ENCODE measurements around the gene CXCR6. TPM values are rescaled to one million over a fixed set of nuclear protein-coding genes. Genes with fewer than 3 reads are reported as not detected.

The CXCR6 gene
- total RNA-seq, 1 experiment from 2014 or later: not detected

- WGBS (ENCODE audit: extremely low coverage, insufficient read length, low lambda C conversion rate): no CpG with 5 or more reads among the region's 5 CpGs
- no peak for DNase-seq
- TF ChIP-seq CTCF (conservative IDR thresholded peaks at IDR 0.05): no peak
- H4K20me1 ChIP-seq (ENCODE audit: control insufficient read depth, insufficient read depth, insufficient read length): peaks cover 3% of the 10 kb centered on the region
- Mint-ChIP-seq H3K36me3 (ENCODE audit: insufficient read depth in 1 of 3, low read depth in 3 of 3) (peaks cover 17 to 76% (median 61%) of the 10 kb centered on the region in 3 experiments; a peak in 6 of 7 replicates), H3K4me1 (no peaks in the 10 kb centered on the region), H3K27ac (no peak overlapping the region), H3K4me3 (no peak overlapping the region), H3K9me3 (no peaks in the 10 kb centered on the region), H3K27me3 (ENCODE audit: low read depth) (no peaks in the 10 kb centered on the region)
- no peak overlapping the region for H3T11ph ChIP-seq (ENCODE audit: low read length)
- no peak overlapping the region for H2BK12ac ChIP-seq (ENCODE audit: insufficient read length, low read depth, low read length)
- no peak overlapping the region for H3K4ac ChIP-seq (ENCODE audit: low read depth, low read length)
- no peaks in the 10 kb centered on the region for H3K27me3 ChIP-seq (ENCODE audit: insufficient read depth, low read length)
- H2AK5ac ChIP-seq (ENCODE audit: insufficient read length, low read length): no peak overlapping the region
- no peak overlapping the region for H2BK15ac ChIP-seq (ENCODE audit: low read depth, low read length)
- no peaks in the 10 kb centered on the region for H3K23me2 ChIP-seq (ENCODE audit: insufficient read length, low read depth, low read length, poor library complexity, severe bottlenecking)
- no peak overlapping the region for H2BK120ac ChIP-seq (ENCODE audit: low read depth, low read length, poor library complexity, severe bottlenecking)
- no peak overlapping the region for H2BK20ac ChIP-seq (ENCODE audit: low read depth, low read length, poor library complexity, severe bottlenecking)
- no peak overlapping the region for H3K18ac ChIP-seq (ENCODE audit: insufficient read length, low read depth, low read length)
- H4K8ac ChIP-seq (replicated peaks; ENCODE audit: insufficient read length, low read depth, low read length): no peak overlapping the region
- H4K5ac ChIP-seq (ENCODE audit: insufficient read length, low read depth, low read length): no peak overlapping the region
- H3K27ac ChIP-seq (ENCODE audit: insufficient read length, low read depth, low read length): no peak overlapping the region
- no peak overlapping the region for H2BK5ac ChIP-seq (ENCODE audit: insufficient read length, low read length)
- no peaks in the 10 kb centered on the region for H3K9me3 ChIP-seq (ENCODE audit: control insufficient read depth, low read depth, low read length)
- no peak overlapping the region for H3K56ac ChIP-seq (ENCODE audit: insufficient read length, low read depth, low read length)
- no peaks in the 10 kb centered on the region for H3K79me1 ChIP-seq (ENCODE audit: insufficient read depth, low read depth, low read length, poor library complexity, severe bottlenecking)
- H3K4me2 ChIP-seq (ENCODE audit: insufficient read depth, insufficient read length, low read length): no peak overlapping the region
- H3K4me1 ChIP-seq (ENCODE audit: insufficient read depth, low read length): no peaks in the 10 kb centered on the region
- no peak overlapping the region for H3K9ac ChIP-seq (ENCODE audit: extremely low read depth, insufficient read length, low read length)
- H3K23ac ChIP-seq (ENCODE audit: insufficient read length, low read depth, low read length): no peak overlapping the region
- no peak overlapping the region for H3K14ac ChIP-seq (ENCODE audit: insufficient read depth, low read length)
- no peaks in the 10 kb centered on the region; the same call in 1 of the 2 replicates for H3K79me2 ChIP-seq (ENCODE audit: insufficient read depth, low read length)
- no peak overlapping the region for H4K91ac ChIP-seq (ENCODE audit: insufficient read length, low read depth, low read length)
- H2AFZ ChIP-seq (ENCODE audit: low read length): no peak overlapping the region
These were observed 34.9 kb downstream of the CXCR6 start for GRCh38 chr3:45978006-45978761.

Measured in H9 (cell line).